ENCODE data around the gene ETFA.

GRCh38 chr15:76245072-76245610 is 66.1 kb downstream of the ETFA start:
- no peak for TF ChIP-seq CTCF (IDR thresholded peaks at IDR 0.05)
- no peak for TF ChIP-seq POLR2AphosphoS5 (IDR thresholded peaks at IDR 0.05)

Measured in prostate gland (tissue), 2 donors.